GM23248 (cell line): Measurements from ENCODE around the gene KCNG4. TPM values are rescaled to one million over a fixed set of nuclear protein-coding genes. Genes with fewer than 3 reads are reported as not detected.

Experiments used
- DNase-seq: peaks from one replicate; pipeline ENCODE4 v3.0.0-alpha.2; 2015
- H2AFZ ChIP-seq: fragments of 200-600 bp; sonication (generic); 2 replicates; pipeline ENCODE4 v1.6.1; 2016; ENCODE audit warnings: antibody characterized with exemption
- H3F3A ChIP-seq: fragments of 200-600 bp; sonication (generic); 2 replicates; pipeline ENCODE4 v1.6.1; 2016; ENCODE audit warnings: mild to moderate bottlenecking, antibody characterized with exemption, mixed run types; ENCODE audit not compliant: insufficient read depth
- H3K27ac ChIP-seq: fragments of 200-600 bp; sonication (generic); 2 replicates; pipeline ENCODE4 v1.5.1; 2016; ENCODE audit warnings: mild to moderate bottlenecking
- H3K27me3 ChIP-seq: fragments of 200-600 bp; sonication (generic); replicated peaks from 2 replicates; pipeline ENCODE4 v1.6.1; 2016; ENCODE audit warnings: mild to moderate bottlenecking; ENCODE audit not compliant: insufficient read depth
- H3K36me3 ChIP-seq: fragments of 200-600 bp; sonication (generic); 2 replicates; pipeline ENCODE4 v1.6.1; 2016; ENCODE audit warnings: low read depth, mild to moderate bottlenecking
- H3K4me1 ChIP-seq: fragments of 200-600 bp; sonication (generic); 2 replicates; pipeline ENCODE4 v1.6.1; 2016; ENCODE audit warnings: mild to moderate bottlenecking; ENCODE audit not compliant: insufficient read depth
- H3K4me2 ChIP-seq: fragments of 200-600 bp; sonication (generic); one replicate; pipeline ENCODE4 v1.6.1; 2016; ENCODE audit warnings: mild to moderate bottlenecking; ENCODE audit not compliant: unreplicated experiment
- H3K4me3 ChIP-seq: fragments of 200-600 bp; sonication (generic); 2 replicates; pipeline ENCODE4 v1.5.1; 2016; ENCODE audit warnings: mild to moderate bottlenecking
- H3K79me2 ChIP-seq: fragments of 200-600 bp; sonication (generic); 2 replicates; pipeline ENCODE4 v1.6.1; 2016; ENCODE audit warnings: mild to moderate bottlenecking; ENCODE audit not compliant: insufficient read depth
- H3K9ac ChIP-seq: fragments of 200-600 bp; sonication (generic); 2 replicates; pipeline ENCODE4 v1.6.1; 2016; ENCODE audit warnings: mild to moderate bottlenecking
- H3K9me2 ChIP-seq: fragments of 200-600 bp; sonication (generic); 2 replicates; pipeline ENCODE4 v1.6.1; 2016; ENCODE audit warnings: mixed run types, mild to moderate bottlenecking, moderate library complexity; ENCODE audit not compliant: insufficient read depth
- H3K9me3 ChIP-seq: fragments of 200-600 bp; sonication (generic); one replicate; pipeline ENCODE4 v1.6.1; 2017; ENCODE audit warnings: low read depth
- H4K20me1 ChIP-seq: fragments of 200-600 bp; sonication (generic); 2 replicates; pipeline ENCODE4 v1.6.0; 2016; ENCODE audit not compliant: insufficient read depth
- EZH2 ChIP-seq: fragments of 200-600 bp; sonication (generic); IDR thresholded peaks from 2 replicates; pipeline ENCODE4 v1.6.1; 2018; ENCODE audit warnings: antibody characterized with exemption, mild to moderate bottlenecking; ENCODE audit not compliant: insufficient read depth, poor library complexity, severe bottlenecking
- EZH2phosphoT487 ChIP-seq: fragments of 200-600 bp; sonication (generic); IDR thresholded peaks from 2 replicates; pipeline ENCODE4 v1.6.1; 2018; ENCODE audit warnings: antibody characterized with exemption, moderate library complexity, mild to moderate bottlenecking, low read depth; ENCODE audit not compliant: insufficient read depth
- WGBS, 2 experiments: methylation state at CpG; one replicate each; pipeline ENCODE4 v1.1.6; 2015 to 2017; ENCODE audit warnings: low lambda C conversion rate in 2 of 2, low coverage in 1 of 2; ENCODE audit errors: missing lambda C conversion rate in 2 of 2; 5-methylcytosine and 5-hydroxymethylcytosine counted together
- in situ Hi-C: fragments of 300-500 bp; cut with MboI; formaldehyde crosslinking; loops from 2 replicates; pipeline ENCODE4 v1.15.0; 2020
- polyA plus RNA-seq: library from polyadenylated mRNA; unstranded; fragments of >200 nt; fragmentation: Nextera tagmentation; extraction: Ambion mirVana; gene quantifications from 2 replicates; pipeline ENCODE4 v1.2.1, GENCODE V29; 2016
- total RNA-seq: library from RNA; depleted of rRNA; stranded (reverse); fragments of >200 nt; shearing (Covaris generic); gene quantifications from 2 replicates; pipeline ENCODE4 v1.2.3, GENCODE V29; 2014

The KCNG4 gene
- total and polyA plus RNA-seq, 2 experiments from 2014 or later: not detected

DNA sequence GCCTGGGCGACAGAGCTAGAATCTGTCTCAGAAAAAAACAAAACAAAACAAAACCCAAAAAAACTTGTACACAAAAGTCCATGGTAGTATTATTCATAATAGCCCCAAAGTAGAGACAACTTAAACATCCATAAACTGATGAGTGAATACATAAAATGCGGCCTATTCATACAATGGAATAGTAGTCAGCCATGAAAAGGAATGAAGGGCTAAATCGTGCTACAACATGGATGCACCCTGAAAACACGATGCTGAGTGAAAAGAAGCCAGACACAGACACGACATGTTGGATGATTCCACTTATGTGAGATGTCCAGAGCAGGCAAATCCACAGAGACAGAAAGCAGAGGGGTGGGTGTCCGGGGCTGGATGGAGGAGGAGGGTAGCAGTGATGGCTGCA is 12.3 kb downstream of the KCNG4 start:
- peaks cover 22% of the 10 kb centered on the region for H3K4me1 ChIP-seq
- H3K36me3 ChIP-seq: no peaks in the 10 kb centered on the region
- in situ Hi-C loops: no loop called here
- no peaks in the 10 kb centered on the region for H3F3A ChIP-seq
- H3K4me3 ChIP-seq: no peak overlapping the region
- 85% methylated on average over 6 of the region's 6 CpGs for WGBS, 2 experiments
- no peak overlapping the region for H3K9ac ChIP-seq
- H3K79me2 ChIP-seq: no peaks in the 10 kb centered on the region
- H3K9me2 ChIP-seq: no peaks in the 10 kb centered on the region
- H2AFZ ChIP-seq: no peak overlapping the region
- H3K9me3 ChIP-seq: no peaks in the 10 kb centered on the region
- TF ChIP-seq EZH2: no peak
- no peak for TF ChIP-seq EZH2phosphoT487
- H3K27ac ChIP-seq: no peak overlapping the region
- DNase-seq: no peak
- no peaks in the 10 kb centered on the region for H4K20me1 ChIP-seq
- H3K27me3 ChIP-seq: no peaks in the 10 kb centered on the region
- peak overlapping the region; percentile 59 for H3K4me2 ChIP-seq

DNA sequence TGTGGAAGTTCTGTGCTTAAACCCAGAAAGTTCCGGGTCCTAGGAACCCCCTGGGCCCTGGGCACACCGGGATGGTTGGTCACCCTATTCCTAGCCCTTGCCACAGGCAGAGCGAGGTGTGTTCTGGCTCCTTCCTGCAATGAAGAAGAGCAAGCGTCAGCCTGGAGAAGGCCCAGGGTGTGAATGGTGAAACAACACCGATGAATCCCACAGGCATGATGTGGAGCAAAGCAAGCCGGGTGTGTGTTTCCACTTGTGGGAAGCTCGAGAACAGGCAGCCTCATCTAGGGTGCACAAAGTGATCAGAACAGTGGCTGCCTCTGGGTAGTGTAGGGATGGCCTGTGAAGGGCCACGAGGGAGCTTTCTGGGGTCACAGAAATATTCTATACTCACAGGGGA is 13.8 kb downstream of the KCNG4 start:
- no peak overlapping the region for H3K9ac ChIP-seq
- no peaks in the 10 kb centered on the region for H3F3A ChIP-seq
- no peaks in the 10 kb centered on the region for H4K20me1 ChIP-seq
- H3K9me2 ChIP-seq: no peaks in the 10 kb centered on the region
- no peak overlapping the region for H3K4me2 ChIP-seq
- in situ Hi-C loops: no loop called here
- H3K36me3 ChIP-seq: no peaks in the 10 kb centered on the region
- 53 to 63% methylated on average over 8 of the region's 8 CpGs for WGBS, 2 experiments
- no peaks in the 10 kb centered on the region for H3K9me3 ChIP-seq
- no peak overlapping the region for H3K27ac ChIP-seq
- H3K4me1 ChIP-seq: peaks cover 22% of the 10 kb centered on the region
- no peaks in the 10 kb centered on the region for H3K79me2 ChIP-seq
- H3K27me3 ChIP-seq: no peaks in the 10 kb centered on the region
- no peak for TF ChIP-seq EZH2
- TF ChIP-seq EZH2phosphoT487: no peak
- no peak overlapping the region for H2AFZ ChIP-seq
- H3K4me3 ChIP-seq: no peak overlapping the region
- DNase-seq: peak; percentile 26

DNA sequence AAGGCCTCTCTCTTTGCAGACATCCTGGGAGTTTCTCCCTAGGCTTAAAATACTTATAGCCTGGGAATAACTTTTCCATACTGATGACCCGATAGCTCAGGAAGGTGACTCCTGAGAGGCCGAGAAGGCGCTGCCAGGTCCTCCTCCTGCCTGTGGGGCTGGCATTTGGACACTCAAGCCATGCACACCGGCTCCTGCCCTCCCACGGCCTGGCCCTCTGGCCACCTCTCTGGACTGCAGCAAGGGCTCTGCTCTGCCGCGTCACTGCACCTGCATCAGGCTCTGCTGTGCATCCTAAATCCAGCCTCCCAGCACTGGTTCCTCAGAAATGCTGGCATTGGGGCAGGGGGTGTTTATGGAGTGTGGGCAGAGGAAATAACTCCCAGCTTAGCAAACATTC is 14.2 kb downstream of the KCNG4 start:
- H3K9me2 ChIP-seq: no peaks in the 10 kb centered on the region
- H3K4me2 ChIP-seq: no peak overlapping the region
- DNase-seq: no peak
- no peaks in the 10 kb centered on the region for H3K79me2 ChIP-seq
- no peaks in the 10 kb centered on the region for H3K9me3 ChIP-seq
- no peaks in the 10 kb centered on the region for H3K36me3 ChIP-seq
- no peak overlapping the region for H3K9ac ChIP-seq
- in situ Hi-C loops: no loop called here
- no peaks in the 10 kb centered on the region for H3F3A ChIP-seq
- no peak for TF ChIP-seq EZH2phosphoT487
- TF ChIP-seq EZH2: no peak
- H4K20me1 ChIP-seq: no peaks in the 10 kb centered on the region
- 93 to 94% methylated on average over 7 of the region's 7 CpGs for WGBS, 2 experiments
- no peak overlapping the region for H3K27ac ChIP-seq
- H3K4me3 ChIP-seq: no peak overlapping the region
- no peak overlapping the region for H2AFZ ChIP-seq
- no peaks in the 10 kb centered on the region for H3K27me3 ChIP-seq
- peaks cover 22% of the 10 kb centered on the region for H3K4me1 ChIP-seq

DNA sequence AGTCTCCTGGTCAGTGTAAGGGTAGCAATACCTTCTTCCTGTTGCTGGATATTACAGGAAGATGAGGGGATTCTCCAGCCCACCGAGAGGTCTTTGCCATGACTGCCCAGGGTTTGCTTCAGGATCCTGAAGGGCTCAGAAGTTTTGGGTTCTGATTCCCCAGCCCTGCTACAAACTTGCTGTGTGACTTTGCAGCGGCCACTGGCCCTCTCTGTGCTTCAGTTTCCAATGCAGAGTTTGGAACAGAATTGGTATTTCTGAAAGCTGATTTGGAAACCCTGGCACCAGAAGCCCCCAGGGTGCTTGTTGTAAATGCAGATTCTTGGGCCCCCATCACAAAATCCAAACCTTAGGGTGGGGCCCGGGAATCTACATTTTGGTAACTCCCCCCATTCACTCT is 14.7 kb downstream of the KCNG4 start:
- Histone ChIP-seq H3K27me3 (no peaks in the 10 kb centered on the region), H3K27ac (no peak overlapping the region), H3K4me2 (no peak overlapping the region), H3K79me2 (no peaks in the 10 kb centered on the region), H3K9me2 (no peaks in the 10 kb centered on the region), H3K36me3 (no peaks in the 10 kb centered on the region), H3K4me1 (peaks cover 22% of the 10 kb centered on the region), H3F3A (no peaks in the 10 kb centered on the region), H2AFZ (no peak overlapping the region), H4K20me1 (no peaks in the 10 kb centered on the region), H3K9ac (no peak overlapping the region), H3K4me3 (no peak overlapping the region), H3K9me3 (no peaks in the 10 kb centered on the region)
- TF ChIP-seq EZH2: no peak
- TF ChIP-seq EZH2phosphoT487: no peak
- WGBS, 2 experiments: 72 to 83% methylated on average over 3 of the region's 3 CpGs
- in situ Hi-C loops: no loop called here
- DNase-seq: no peak

DNA sequence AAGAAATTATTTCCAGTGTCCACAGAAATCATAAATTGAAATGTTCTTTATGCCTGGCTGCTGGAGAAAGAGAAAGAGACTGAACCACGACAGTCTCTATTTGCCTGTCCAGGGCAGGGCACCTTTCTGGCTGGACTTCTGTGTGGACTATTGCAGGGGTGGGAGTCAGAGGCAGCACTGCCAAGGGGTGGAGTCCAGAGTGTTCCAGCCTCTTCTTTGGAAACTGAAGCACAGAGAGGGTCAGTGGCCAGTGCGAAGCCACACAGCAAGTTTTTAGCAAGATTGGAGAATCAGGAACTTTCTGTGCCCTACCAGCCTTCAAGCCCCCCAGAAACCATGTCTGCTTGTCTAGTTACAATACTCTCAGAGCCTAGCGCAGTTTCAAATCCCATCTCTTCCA is 15.3 kb downstream of the KCNG4 start:
- Histone ChIP-seq H4K20me1 (no peaks in the 10 kb centered on the region), H3K9me3 (no peaks in the 10 kb centered on the region), H3K27ac (no peak overlapping the region), H3K4me2 (no peak overlapping the region), H3K79me2 (no peaks in the 10 kb centered on the region), H3K4me1 (peaks cover 19% of the 10 kb centered on the region), H3K4me3 (no peak overlapping the region), H3F3A (no peaks in the 10 kb centered on the region), H3K9ac (no peak overlapping the region), H3K9me2 (no peaks in the 10 kb centered on the region), H3K27me3 (no peaks in the 10 kb centered on the region), H2AFZ (no peak overlapping the region), H3K36me3 (no peaks in the 10 kb centered on the region)
- no peak for DNase-seq
- no peak for TF ChIP-seq EZH2phosphoT487
- TF ChIP-seq EZH2: no peak
- in situ Hi-C loops: no loop called here
- WGBS, 2 experiments: 74 to 84% methylated on average over 3 of the region's 3 CpGs
